Measurements from ENCODE around the gene PHAF1.
A peak's percentile ranks its signal among the peaks of the same experiment; 100 is the strongest.

Gene PHAF1

DNA sequence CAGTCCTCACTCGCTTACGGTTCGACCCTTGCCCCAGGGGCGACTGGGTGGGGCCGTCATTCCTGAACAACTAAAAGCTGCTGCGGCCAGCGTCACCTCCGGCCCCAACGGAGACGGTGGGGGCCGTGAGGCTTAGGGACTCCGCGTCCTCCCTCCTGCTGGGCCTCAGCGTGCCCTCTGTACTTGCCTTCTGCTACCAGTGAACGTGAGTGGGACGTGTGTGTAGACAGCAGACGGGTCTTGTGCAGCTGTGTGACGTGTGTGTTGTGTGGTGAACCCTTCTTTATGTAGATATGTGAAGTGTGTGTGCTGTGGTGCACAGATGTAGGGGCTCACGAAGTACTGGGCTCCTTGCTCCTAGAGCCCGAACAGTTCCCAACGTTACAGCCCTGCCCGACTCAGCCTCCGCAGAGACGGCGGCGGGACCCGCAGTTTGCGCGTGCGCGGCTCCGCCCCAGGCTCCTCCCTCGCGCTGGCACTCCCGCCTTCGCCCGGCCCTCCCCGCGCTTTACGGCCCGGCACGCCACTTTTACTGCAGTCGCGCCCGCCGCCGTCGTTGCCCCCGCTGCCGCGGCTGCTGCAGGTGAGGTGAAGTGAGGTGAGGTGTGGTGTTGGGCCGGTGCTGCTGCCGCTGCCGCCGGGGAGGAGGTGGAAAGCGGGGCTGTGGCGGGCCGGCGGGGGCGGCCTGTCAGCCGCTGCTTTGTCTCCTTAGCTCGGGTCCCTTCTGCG, at the start of gene PHAF1:
TSS of gene PHAF1 (plus strand) at position 535 of the 729 bp plus-strand sequence. CDS start 235 bp downstream, outside the sequence.
- peak; percentile 95 for DNase-seq

DNA sequence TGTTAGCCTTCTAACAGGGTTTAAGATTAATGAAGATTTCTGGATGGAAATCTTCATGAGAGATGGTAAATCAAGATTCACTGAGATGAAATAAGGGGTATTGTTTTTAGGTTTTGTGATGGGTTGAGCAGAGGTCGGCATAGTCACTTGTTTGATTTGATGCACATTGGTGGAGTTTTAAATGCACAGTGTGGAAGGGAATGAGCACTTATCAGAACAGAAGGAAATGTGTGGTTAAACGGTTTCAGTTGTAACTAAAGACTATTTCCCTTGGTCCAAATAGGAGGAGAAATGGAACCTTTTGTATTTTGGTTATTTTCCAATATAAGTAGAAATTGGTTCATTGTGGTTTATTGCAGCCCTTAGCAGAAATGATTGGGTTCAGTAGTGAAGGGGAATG, 46.7 kb upstream of the PHAF1 start:
- DNase-seq: no peak

DNA sequence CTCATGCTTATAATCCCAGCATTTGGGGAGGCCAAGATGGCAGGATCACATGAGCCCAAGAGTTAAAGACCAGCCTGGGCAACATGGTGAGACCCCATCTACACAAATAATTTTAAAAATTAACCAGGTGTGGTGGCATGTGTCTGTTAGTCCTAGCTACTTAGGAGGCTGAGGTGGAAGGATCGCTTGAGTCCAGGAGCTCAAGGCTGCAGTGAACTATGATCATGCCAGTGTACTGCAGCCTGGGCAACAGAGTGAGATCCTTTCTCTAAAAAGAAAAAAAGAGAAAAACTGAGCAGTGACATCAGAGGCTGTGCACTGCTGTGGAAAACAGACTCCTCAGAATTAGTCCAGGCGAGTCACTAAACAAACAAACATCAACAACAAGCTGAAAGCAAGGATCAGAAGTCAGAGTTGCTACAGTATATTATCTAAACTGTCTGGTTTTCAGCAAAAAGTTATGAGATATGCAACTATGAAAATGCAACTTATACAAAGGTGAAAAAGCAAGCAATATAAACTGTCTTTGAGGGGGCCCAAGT, 41.5 kb upstream of the PHAF1 start:
- no peak for DNase-seq

DNA sequence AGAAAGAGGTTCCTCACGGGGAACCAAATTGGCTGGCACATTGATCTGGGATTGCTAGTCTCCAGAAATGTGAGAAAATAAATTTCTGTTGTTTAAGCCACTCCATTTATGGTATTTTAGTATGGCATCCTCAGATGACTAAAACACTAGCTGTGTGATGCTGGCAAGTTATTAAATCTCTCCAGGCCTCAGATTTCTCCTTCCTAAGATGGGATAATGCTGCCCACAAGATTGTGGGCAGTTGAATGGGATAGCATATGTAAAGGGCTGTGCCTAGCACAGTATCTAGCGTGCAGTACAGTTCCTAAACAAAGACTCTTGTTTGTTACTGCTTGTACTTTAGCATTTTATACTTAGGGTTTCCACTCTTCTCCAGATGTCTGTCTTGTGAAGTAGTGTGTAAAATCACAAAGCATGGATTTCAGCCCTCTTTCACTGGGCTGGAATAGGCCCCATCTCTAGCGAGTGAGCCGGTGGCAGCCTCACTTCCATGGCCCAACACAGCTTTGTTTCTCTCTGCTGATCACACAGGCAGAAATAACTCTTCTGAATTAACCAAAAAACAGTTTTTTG, 38.2 kb upstream of the PHAF1 start:
- DNase-seq: no peak

DNA sequence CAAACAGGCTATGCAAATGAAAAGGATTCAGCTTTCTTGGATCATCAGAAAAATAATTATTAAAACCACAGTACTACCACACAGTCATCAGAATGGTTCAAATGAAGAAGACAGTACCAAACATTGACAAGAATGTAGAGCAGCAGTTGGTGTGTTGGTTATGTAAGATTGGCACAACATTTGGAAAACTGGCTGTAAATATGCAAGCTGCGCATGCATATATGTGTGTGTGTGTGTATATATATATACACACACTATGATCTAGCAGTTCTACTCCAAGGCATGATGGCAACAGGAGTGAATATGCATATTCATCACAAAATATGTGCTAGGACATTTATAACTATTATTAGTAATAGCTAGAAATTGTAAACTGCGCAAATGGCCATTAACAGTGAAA, 34.4 kb upstream of the PHAF1 start:
- DNase-seq: no peak

DNA sequence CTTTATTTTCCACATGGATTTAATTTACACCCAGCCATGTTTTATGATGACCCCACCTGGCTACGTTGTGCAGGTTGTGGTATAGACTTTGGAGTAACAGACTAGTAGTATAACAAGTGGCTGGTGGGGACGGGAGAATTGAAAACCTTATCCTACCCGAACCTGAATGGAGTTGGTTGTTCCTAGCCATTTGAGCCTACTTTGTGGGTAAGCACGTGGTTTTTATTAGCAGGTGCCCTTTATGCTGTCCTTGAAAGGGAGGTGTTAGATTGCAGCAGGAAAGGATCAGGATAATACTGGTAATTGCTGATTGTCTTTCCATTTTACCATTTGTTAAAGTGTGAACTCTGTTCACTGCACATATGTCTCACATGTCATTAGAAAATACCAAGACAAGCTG, 31.9 kb upstream of the PHAF1 start:
- DNase-seq: no peak

DNA sequence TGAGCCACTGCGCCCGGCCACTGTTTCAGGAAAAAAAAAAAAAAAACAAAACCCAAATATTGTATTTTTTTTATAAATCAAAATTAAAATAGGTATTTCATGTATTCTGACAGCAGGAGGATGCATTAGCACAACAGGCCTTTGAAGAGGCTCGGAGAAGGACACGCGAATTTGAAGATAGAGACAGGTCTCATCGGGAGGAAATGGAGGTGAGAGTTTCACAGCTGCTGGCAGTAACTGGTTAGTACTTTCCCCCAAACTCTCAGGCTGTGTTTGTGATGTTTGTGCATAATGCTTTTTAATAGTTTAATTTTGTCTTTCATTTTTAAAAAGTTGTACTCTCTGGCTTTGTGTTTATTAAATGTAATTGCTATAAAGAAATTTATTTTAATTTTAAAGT, 27.6 kb upstream of the PHAF1 start:
- no peak for DNase-seq

DNA sequence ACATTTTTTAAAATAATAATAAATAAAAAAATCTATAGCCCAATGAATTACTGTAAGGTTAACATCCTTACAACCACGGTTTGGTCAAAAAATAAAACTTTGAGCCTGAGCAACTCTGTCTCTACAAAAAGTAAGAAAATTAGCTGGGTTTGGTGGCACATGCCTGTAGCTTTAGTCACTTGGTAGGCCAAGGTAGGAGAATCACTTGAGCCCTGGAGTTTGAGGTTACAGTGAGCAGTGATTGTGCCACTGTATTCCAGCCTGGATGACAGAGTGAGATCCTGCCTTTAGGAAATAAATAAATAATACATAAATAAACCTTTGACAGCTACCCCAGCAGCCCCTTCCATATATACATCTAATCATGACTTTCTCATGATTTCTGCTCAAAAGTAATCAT, 26.9 kb upstream of the PHAF1 start:
- DNase-seq: no peak

DNA sequence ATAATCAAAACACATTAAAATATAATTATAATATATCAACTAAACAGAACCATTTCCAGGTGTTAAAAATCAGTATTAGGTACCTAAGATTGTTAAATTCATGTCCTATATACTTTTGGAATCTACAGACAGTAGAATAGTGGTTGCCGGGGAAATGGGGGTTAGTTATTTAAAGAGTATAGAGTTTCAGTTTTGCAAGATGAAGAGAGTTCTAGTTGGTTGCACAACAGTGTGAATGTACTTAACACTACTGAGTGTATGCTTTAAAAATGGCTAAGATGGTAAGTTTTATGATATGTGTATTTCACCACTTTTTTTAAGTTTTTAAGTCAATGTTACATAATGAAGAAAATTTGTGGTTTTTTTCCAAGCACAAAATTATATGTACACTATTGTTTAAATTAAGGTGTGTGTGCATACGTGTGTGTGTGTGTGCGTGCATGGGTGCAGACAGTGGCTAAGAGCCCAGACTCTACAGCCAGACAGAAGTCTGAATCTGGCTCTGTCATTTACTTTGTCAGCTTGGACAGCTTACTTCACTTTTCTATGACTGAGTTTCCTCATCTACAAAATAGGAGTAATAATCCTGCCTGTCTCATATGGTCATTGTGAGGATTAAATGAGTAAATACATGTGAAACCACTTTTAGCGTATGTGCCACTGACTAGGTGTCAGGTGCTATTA, 25.3 kb upstream of the PHAF1 start:
- DNase-seq: no peak

DNA sequence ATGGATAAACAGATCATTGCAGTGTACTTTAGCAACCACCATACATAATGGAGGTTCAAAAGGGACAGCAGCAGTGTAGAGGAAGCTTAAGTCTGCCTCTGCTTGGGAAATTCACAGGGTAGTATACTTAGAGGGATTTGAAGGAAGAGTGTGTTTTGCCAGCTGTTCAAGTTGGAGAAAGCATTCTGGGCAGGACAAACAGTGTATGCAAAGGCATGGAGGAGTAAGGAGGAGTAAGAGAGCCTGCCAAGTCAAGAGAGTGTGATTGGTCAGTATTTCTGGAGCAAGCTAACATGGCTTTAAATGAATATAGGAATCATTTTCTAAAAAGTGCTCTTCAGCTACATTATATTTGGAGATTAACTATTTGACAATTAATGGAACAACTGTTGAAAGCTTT, 22.9 kb upstream of the PHAF1 start:
- DNase-seq: no peak

DNA sequence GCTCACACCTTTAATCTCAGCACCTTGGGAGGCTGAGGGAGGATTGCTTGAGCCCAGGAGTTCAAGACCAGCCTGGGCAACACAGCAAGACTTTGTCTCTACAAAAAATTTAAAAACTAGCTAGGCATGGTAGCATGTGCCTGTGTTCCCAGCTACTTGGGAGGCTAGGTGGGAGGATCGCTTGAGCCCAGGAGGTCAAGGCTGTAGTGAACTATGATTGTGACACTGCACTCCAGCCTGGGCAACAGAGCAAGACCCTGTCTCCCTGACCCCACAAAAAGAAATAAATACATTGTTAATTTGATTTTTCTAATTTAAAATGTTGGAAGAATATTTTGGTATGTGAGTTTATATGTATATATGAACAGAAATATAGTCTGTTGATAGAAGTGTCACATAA, 22.4 kb upstream of the PHAF1 start:
- DNase-seq: no peak

DNA sequence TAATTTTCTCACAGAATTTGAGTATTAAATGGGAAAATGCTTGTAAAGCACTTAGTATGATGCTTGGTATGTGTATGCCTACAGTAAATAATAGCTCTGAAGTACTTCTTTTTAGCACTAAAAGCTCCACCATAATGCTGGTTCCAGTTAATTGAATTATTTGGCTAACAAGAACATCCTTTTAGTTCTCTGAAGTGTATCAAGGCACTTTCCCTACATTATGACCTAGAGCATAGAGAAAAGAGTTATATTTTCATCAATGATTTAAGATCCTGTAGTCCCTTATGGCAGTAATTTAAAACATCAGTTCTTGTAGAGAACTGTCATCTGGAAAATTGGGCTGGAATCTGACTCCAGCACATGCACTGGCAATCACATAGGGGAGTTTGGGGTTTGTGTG, 21.9 kb upstream of the PHAF1 start:
- no peak for DNase-seq

DNA sequence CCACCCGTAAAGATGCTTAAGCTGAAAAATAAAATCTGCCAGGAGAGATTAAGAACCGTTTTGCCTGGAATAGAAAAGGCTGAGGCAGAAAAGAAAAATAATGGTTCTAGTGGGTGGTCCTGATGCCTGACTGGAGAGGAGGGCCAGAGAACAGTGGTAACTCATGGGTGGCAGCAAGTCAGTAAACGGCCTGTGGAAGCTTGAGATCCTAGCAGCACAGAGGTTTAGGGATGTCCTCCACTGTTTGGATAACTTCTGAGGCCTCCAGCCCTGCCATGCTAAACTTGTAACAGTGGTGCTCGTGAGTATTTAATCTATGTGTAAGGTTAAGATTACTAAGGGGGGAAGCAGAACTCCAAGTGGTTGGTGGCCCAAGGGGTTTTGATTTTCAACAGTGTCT, 21.2 kb upstream of the PHAF1 start:
- DNase-seq: no peak

DNA sequence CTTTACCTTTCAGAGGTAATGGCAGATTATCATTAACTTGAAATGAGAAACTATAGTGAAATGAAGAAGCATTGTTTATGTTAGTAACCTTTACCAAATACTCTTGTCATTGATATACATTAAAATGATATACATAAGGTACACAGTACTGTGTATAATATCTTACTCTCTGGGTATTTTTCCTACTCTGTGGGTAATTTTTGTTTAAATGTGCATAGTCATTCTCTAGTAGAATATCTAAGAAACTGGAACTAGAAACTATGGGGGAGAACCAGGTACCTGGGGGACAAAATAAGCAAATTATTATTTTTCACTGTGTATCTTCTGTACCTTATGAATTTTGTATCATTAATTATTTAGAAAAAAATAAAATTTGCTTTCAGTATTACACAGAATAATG, 20.6 kb upstream of the PHAF1 start:
- no peak for DNase-seq

DNA sequence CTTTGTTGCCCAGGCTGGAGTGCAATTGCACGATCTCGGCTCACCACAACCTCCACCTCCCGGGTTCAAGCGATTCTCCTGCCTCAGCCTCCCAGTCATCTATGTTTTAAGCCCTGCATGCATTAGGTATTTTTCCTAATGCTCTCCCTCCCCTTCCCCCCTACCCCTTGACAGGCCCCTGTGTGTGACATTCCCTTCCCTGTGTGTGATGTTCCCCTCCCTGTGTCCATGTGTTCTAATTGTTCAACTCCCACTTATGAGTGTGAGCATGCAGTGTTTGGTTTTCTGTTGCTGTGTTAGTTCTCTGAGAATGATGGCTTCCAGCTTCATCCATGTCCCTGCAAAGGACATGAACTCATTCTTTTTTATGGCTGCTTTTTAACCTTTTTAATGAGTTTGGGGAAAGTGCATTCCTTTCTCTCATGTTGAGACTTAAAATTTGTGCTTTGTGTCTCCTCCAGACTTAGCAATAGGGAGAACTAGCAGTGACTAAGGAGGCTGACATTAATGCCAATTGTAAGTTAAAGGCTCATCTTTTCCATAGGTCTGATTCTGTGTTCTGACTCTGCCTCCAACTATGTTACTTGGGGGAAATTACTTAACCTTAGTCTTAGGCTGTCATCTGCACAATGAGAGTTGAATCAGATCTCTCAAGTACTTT, 17.7 kb upstream of the PHAF1 start:
- DNase-seq: no peak

DNA sequence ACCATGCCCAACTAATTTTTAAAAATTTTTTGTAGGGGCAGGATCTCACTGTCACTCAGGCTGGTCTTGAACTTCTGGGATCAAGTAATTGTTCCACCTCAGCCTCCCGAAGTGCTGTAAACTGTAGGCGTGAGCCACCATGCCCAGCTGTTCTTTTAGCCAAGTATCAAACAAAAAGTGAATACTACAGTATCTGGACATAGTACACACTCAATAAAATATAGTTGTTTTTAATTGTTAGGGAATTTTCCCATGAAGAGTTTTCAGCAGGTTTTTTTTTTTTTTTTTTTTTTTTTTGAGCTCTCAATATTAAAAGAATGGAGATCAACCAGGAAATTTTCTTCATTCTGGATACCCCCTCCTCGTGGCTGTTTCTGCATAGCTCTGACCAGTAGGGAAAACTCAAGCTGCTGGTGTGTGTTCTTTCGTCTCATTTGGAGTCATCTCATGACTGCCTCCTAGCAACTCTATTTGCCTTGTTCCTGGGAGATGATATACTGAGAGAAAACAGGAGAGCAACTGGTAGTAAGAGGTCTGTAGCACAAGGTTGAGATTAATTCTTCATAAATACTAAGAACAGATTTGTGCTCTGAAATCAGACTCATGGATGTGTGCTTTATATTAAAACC, 16.5 kb upstream of the PHAF1 start:
- no peak for DNase-seq

DNA sequence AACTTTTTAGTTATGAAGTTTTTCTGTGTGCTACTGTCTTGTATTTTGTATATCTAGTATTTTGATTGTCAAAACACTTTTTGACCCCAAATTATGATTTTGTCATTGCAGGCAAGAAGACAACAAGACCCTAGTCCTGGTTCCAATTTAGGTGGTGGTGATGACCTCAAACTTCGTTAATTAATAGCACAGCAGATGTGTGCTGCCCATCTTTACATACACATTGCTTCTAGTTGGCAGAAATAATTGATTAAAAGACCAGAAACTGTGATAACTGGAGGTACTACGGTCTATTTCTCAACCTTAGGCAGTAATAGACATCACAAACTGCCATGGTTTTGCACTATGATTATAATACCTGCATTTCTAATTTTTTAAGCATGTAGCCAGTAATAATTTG, 11.1 kb upstream of the PHAF1 start:
- no peak for DNase-seq

DNA sequence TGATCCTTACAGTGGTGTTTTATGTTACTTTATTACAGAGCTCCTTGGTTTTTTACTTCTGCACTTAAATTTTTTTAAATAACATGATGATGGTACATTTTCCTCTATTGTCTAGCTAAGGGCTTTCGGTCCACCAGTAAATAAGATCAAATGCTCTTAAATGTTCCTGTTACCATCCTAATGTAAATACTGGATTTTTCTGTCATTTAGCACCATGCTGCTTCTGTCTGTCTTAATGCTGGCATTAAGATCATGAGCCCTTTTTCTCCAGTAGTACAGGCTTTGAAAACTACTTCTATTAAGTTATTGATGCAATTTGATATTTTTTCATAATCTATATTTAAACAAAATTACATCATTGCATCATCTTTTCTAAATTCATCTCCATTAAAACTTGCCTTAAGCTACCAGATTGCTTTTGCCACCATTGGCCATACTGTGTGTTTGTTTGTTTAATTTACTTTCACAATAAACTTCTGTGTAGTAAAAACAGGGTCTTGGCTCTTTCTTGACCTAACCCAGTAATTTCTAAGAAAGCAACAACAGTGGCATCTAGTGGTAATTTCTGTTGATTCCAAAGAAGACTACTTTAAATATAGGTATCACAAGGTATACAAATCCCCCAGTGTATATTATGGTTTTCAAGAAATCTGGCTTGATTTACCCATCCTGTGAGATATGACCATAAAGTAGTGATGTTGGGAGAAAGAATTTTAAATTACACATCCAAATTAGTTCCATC, 9.0 kb upstream of the PHAF1 start:
- no peak for DNase-seq

DNA sequence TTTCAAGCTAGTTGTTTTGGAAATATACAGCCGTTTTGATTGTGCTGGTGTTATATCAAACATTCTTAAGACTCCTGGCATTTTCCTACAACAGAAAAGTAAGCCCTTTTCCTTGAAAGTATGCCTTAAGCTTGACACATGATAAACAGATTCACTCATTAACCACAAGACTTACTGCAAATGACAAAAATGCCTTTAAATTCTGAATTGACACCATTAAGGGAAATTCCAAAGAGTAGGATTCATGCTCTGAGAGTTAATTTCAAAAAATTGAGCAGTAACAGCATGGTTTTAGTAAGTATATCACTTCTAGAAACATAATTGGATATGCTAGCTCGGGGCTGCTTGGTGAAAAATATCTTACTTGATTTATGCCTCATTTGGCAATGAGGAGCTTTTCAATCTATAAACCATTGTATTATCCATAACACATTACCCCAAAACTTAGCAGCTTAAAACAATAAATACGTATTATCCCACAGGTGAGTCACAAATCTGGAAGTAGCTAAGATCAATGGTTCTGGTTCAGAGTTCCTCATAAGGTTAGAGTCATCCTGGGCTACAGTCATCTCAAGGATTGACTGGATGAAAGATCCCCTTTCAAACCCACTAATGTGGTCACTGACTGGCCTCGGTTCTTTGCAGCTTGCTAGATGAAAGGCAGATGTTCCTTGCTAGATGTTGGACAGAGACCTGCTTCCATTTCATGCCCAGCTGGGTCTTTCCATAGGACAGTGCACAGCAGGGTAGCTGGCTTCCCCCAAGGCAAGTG, 8.2 kb upstream of the PHAF1 start:
- no peak for DNase-seq

DNA sequence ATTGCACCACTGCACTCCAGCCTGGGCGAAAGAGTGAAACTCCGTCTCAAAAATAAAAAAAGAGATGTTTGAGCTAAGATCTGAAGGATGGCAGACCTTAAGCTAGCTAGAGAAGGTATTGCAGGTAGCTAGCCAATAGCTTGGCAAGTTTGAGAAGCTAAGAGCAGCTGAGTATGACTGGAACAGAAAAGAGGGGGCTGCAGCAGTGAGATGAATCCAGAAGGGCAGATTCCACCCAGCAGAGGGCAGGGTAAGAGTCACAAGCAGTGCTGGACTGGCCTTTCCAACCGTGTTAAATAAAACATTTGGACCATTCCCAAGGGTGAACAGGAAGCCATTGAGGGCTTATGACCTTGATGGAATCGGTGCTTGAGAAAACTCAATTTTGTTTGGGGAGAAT, 5.7 kb upstream of the PHAF1 start:
- no peak for DNase-seq

DNA sequence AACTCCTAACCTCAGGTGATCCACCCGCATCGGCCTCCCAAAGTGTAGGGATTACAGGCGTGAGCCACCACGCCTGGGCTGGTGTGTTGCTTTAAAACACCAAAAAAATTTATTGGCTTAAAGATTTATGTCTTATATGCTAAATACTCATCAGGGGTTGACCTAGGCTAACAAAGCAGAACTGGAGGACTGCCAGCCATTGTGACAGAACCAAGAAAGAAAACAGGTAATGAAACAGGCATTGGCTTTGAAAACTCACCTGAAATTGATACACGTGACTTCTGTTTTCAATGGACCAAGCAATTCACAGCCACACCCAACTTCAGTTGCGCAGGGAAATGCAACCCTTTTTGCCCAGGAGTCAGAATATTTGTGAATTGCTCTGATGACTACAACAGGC, 4.9 kb upstream of the PHAF1 start:
- DNase-seq: no peak

DNA sequence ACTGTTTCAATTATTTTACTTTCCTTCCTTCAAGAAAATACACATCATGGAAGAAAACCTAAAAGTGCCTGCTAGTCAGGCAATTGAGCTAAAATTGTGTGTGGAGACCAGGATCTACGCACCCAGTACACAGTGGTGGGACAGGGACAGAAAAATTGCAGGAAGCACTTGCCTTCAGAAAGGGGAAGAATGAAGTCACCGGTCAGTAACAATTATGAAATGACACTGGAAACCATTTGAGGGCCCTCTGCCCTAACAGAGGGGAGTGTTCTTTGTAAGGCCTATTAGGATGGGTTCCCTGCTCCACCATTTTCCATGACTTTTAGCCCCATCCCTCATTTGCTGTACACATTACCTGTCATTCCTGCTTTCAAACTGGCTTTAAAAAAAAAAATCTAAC, 4.5 kb upstream of the PHAF1 start:
- DNase-seq: no peak
